Measurements from ENCODE around the gene PECR.
"Not testable (repeated sequence)": the region's sequence is repeated elsewhere in the genome, so short reads cannot be mapped to it uniquely, and the experiment has no call there.

The PECR gene

DNA sequence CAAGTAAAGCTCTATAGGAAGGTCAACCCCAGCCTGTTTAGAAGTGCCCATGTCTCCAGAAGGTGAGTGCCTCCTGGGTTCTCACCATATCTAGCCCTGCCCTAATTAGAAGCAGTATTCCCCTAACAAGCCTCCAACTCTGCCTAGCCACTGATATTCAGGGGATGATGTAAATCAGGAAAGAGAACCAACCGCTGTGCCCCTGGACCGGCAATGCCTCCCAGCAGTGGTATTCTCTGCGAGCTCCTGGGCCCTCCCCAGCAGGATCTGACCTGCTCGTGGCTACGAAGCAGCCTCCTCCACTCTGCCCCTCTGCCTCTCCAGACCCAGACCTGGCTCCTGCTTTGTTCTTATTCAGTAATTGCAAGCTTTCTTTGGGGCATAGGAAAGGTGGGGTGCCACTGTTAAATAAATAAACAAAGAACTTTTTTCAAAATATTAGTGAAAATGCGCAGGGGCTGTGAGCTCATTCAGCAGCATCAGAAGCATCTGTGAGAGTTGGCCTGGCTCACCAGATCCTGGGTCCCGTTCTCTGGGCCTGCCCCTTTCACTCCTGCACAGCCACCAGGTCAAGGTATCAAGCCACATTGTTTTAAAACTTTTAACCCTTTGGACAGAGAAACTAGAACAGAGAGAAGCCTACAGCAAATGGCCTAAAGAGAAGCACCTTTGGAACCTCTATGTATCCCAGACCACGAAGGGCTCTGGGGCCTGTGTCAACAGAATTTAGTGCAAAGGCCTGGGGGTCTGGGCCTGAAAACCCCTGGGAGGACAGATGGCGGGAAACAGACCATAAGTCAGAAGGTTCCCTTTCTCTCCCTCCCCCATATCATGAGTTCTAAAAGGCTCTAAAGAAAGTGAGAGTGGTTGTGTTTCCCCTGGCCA lies 80.2 kb downstream of the PECR start:
- H3K9ac ChIP-seq (ENCODE audit: low read depth, low read length) = no peak overlapping the region
- H3K4me1 ChIP-seq (ENCODE audit: insufficient read depth, low read length) = no peaks in the 10 kb centered on the region
- H2AFZ ChIP-seq (ENCODE audit: low read depth, low read length) = no peak overlapping the region
- no peak overlapping the region for H3K4me3 ChIP-seq (ENCODE audit: low read depth in 1 of 2, low read length in 2 of 2)
- DNase-seq = no peak
- peaks cover 14% of the 10 kb centered on the region; the same call in 1 of the 2 replicates for H4K20me1 ChIP-seq (ENCODE audit: insufficient read depth, low read length)
- no peaks in the 10 kb centered on the region for H3K9me3 ChIP-seq (ENCODE audit: insufficient read depth, low read length, severe bottlenecking)
- TF ChIP-seq EZH2 (IDR thresholded peaks at IDR 0.05; ENCODE audit: borderline replicate concordance, low read depth, low read length, severe bottlenecking) = no peak
- peaks cover 11% of the 10 kb centered on the region for H3K36me3 ChIP-seq (ENCODE audit: insufficient read depth, low read length)
- no peak overlapping the region for H3K27ac ChIP-seq (ENCODE audit: low read length)
- H3K4me2 ChIP-seq (ENCODE audit: insufficient read depth, low read length) = no peak overlapping the region
- no peak for ATAC-seq (ENCODE audit: insufficient read depth, low read depth)
- peaks cover 24% of the 10 kb centered on the region; the same call in 1 of the 2 replicates for H3K79me2 ChIP-seq (ENCODE audit: insufficient read depth, low read length)
- H3K27me3 ChIP-seq (ENCODE audit: insufficient read depth, low read length, poor library complexity) = no peaks in the 10 kb centered on the region

DNA sequence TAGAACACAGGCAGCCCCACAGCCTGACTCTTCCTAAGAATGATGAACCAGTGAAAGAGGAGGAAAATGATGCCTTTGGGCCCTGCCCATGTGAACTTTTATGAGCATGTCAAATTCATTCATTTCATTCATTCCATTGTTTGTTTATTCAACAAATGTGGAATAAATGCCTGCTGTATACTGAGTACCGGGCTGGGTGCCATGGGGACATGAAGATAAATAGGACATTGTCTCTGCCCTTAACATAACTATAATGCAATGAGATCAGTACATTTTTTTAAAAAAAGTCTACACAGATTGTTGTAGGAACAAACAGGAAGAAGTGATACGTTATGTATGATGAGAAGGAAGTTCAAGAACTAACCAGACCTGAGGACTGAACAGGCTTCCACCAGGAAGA lies 83.0 kb downstream of the PECR start:
- ATAC-seq (ENCODE audit: insufficient read depth, low read depth) (no peak), DNase-seq (no peak)
- H3K9ac ChIP-seq (ENCODE audit: low read depth, low read length) = no peak overlapping the region
- peaks cover 5% of the 10 kb centered on the region; the same call in 1 of the 2 replicates for H3K79me2 ChIP-seq (ENCODE audit: insufficient read depth, low read length)
- no peaks in the 10 kb centered on the region for H3K9me3 ChIP-seq (ENCODE audit: insufficient read depth, low read length, severe bottlenecking)
- H4K20me1 ChIP-seq (ENCODE audit: insufficient read depth, low read length) = peaks cover 5% of the 10 kb centered on the region; the same call in 1 of the 2 replicates
- H3K27ac ChIP-seq (ENCODE audit: low read length) = no peak overlapping the region
- no peak overlapping the region for H2AFZ ChIP-seq (ENCODE audit: low read depth, low read length)
- peaks cover 22% of the 10 kb centered on the region for H3K36me3 ChIP-seq (ENCODE audit: insufficient read depth, low read length)
- TF ChIP-seq, protein P1, sequence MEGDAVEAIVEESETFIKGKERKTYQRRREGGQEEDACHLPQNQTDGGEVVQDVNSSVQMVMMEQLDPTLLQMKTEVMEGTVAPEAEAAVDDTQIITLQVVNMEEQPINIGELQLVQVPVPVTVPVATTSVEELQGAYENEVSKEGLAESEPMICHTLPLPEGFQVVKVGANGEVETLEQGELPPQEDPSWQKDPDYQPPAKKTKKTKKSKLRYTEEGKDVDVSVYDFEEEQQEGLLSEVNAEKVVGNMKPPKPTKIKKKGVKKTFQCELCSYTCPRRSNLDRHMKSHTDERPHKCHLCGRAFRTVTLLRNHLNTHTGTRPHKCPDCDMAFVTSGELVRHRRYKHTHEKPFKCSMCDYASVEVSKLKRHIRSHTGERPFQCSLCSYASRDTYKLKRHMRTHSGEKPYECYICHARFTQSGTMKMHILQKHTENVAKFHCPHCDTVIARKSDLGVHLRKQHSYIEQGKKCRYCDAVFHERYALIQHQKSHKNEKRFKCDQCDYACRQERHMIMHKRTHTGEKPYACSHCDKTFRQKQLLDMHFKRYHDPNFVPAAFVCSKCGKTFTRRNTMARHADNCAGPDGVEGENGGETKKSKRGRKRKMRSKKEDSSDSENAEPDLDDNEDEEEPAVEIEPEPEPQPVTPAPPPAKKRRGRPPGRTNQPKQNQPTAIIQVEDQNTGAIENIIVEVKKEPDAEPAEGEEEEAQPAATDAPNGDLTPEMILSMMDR (IDR thresholded peaks at IDR 0.05; ENCODE audit: borderline replicate concordance, extremely low read depth, low read length, poor library complexity, severe bottlenecking) = no peak
- TF ChIP-seq EZH2 (IDR thresholded peaks at IDR 0.05; ENCODE audit: borderline replicate concordance, low read depth, low read length, severe bottlenecking) = no peak
- H3K4me1 ChIP-seq (ENCODE audit: insufficient read depth, low read length) = no peaks in the 10 kb centered on the region
- H3K4me2 ChIP-seq (ENCODE audit: insufficient read depth, low read length) = no peak overlapping the region
- no peak overlapping the region for H3K4me3 ChIP-seq (ENCODE audit: low read depth in 1 of 2, low read length in 2 of 2)
- no peaks in the 10 kb centered on the region for H3K27me3 ChIP-seq (ENCODE audit: insufficient read depth, low read length, poor library complexity)

DNA sequence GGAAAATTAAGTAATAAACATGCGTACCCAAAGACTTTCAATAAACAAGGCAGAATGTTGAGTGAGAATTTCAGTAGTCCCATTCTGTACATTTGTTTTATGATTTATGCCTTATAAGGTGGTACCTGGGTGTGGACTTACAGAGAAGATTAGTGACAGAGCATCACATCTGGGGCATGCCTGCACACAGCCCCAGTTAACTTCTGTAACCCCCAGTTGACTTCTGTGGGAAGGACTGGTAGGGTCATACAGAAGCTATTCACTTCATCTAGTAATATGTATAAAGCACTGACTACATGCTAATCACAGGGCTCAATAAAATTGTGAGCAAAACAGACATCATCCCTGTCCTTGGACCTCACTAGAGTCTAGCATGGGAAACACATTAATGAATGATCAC lies 84.4 kb downstream of the PECR start:
- no peaks in the 10 kb centered on the region for H3K27me3 ChIP-seq (ENCODE audit: insufficient read depth, low read length, poor library complexity)
- peaks cover 5% of the 10 kb centered on the region; the same call in 1 of the 2 replicates for H4K20me1 ChIP-seq (ENCODE audit: insufficient read depth, low read length)
- H3K79me2 ChIP-seq (ENCODE audit: insufficient read depth, low read length) = peaks cover 2% of the 10 kb centered on the region; the same call in 1 of the 2 replicates
- no peaks in the 10 kb centered on the region for H3K9me3 ChIP-seq (ENCODE audit: insufficient read depth, low read length, severe bottlenecking)
- H3K36me3 ChIP-seq (ENCODE audit: insufficient read depth, low read length) = peaks cover 22% of the 10 kb centered on the region
- no peak overlapping the region for H3K4me3 ChIP-seq (ENCODE audit: low read depth in 1 of 2, low read length in 2 of 2)
- no peaks in the 10 kb centered on the region for H3K4me1 ChIP-seq (ENCODE audit: insufficient read depth, low read length)
- no peak overlapping the region for H3K4me2 ChIP-seq (ENCODE audit: insufficient read depth, low read length)
- ATAC-seq (ENCODE audit: insufficient read depth, low read depth) (no peak), DNase-seq (no peak)
- TF ChIP-seq, protein P1 (IDR thresholded peaks at IDR 0.05; ENCODE audit: borderline replicate concordance, extremely low read depth, low read length, poor library complexity, severe bottlenecking) = no peak
- no peak for TF ChIP-seq EZH2 (IDR thresholded peaks at IDR 0.05; ENCODE audit: borderline replicate concordance, low read depth, low read length, severe bottlenecking)
- no peak overlapping the region for H3K27ac ChIP-seq (ENCODE audit: low read length)
- H3K9ac ChIP-seq (ENCODE audit: low read depth, low read length) = no peak overlapping the region
- H2AFZ ChIP-seq (ENCODE audit: low read depth, low read length) = no peak overlapping the region

DNA sequence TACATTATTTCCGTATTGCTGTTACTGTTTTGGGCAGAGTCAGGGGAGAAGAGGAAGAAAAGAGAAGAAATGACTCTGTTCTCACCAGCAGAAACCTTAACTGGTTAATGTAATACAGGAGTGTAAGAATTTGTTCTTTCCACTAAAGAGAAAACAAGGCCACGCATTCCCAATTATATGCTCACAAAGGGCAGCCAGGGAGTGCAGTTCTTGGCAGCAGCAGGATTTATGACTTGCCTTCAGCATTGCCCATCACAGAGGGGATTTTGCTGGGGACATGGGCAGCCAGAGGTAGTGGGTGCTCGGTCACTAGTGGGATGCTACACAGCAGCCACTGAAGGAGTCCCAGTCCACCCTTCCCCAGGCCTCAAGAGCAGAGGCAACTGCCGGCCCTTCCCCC lies 86.7 kb downstream of the PECR start:
- H4K20me1 ChIP-seq (ENCODE audit: insufficient read depth, low read length) = 0 out of 2 replicates have a peak, but pooled peaks cover 1% of the 10 kb centered on the region
- H2AFZ ChIP-seq (ENCODE audit: low read depth, low read length) = no peak overlapping the region
- H3K9me3 ChIP-seq (ENCODE audit: insufficient read depth, low read length, severe bottlenecking) = no peaks in the 10 kb centered on the region
- H3K36me3 ChIP-seq (ENCODE audit: insufficient read depth, low read length) = peaks cover 22% of the 10 kb centered on the region
- no peak for ATAC-seq (ENCODE audit: insufficient read depth, low read depth)
- no peak for DNase-seq
- H3K27me3 ChIP-seq (ENCODE audit: insufficient read depth, low read length, poor library complexity) = no peaks in the 10 kb centered on the region
- H3K4me2 ChIP-seq (ENCODE audit: insufficient read depth, low read length) = no peak overlapping the region
- TF ChIP-seq, protein P1 (IDR thresholded peaks at IDR 0.05; ENCODE audit: borderline replicate concordance, extremely low read depth, low read length, poor library complexity, severe bottlenecking) = no peak
- TF ChIP-seq EZH2 (IDR thresholded peaks at IDR 0.05; ENCODE audit: borderline replicate concordance, low read depth, low read length, severe bottlenecking) = no peak
- H3K9ac ChIP-seq (ENCODE audit: low read depth, low read length) = no peak overlapping the region
- no peak overlapping the region for H3K27ac ChIP-seq (ENCODE audit: low read length)
- no peaks in the 10 kb centered on the region for H3K79me2 ChIP-seq (ENCODE audit: insufficient read depth, low read length)
- no peak overlapping the region for H3K4me3 ChIP-seq (ENCODE audit: low read depth in 1 of 2, low read length in 2 of 2)
- H3K4me1 ChIP-seq (ENCODE audit: insufficient read depth, low read length) = no peaks in the 10 kb centered on the region

DNA sequence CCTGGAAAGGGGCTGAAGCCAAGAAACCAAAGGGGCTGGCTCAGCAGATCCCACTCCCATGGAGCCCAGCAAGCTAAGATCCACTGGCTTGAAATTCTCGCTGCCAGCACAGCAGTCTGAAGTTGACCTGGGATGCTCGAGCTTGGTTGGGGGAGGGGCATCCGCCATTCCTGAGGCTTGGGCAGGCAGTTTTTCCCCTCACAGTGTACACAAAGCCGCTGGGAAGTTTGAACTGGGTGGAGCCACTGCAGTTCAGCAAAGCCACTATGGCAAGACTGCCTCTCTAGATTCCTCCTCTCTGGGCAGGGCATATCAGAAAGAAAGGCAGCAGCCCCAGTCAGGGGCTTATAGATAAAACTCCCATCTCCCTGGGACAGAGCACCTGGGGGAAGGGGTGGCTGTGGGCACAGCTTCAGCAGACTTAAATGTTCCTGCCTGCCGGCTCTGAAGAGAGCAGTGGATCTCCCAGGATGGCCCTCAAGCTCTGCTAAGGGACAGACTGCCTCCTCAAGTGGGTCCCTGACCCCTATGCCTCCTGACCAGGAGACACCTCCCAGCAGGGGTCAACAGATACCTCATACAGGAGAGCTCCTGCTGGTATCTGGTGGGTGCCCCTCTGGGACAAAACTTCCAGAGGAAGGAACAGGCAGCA lies 92.9 kb downstream of the PECR start:
- H2AFZ ChIP-seq (ENCODE audit: low read depth, low read length); H3K4me2 ChIP-seq (ENCODE audit: insufficient read depth, low read length); H4K20me1 ChIP-seq (ENCODE audit: insufficient read depth, low read length); H3K27me3 ChIP-seq (ENCODE audit: insufficient read depth, low read length, poor library complexity); H3K27ac ChIP-seq (ENCODE audit: low read length); H3K4me1 ChIP-seq (ENCODE audit: insufficient read depth, low read length); H3K9me3 ChIP-seq (ENCODE audit: insufficient read depth, low read length, severe bottlenecking); H3K4me3 ChIP-seq (ENCODE audit: low read depth in 1 of 2, low read length in 2 of 2); H3K79me2 ChIP-seq (ENCODE audit: insufficient read depth, low read length); H3K9ac ChIP-seq (ENCODE audit: low read depth, low read length); DNase-seq; ATAC-seq (ENCODE audit: insufficient read depth, low read depth): not testable (repeated sequence)
- peaks cover 29% of the 10 kb centered on the region for H3K36me3 ChIP-seq (ENCODE audit: insufficient read depth, low read length)
